Epithelial cell of umbilical artery (primary cell): ENCODE data around the gene TMEFF1. TPM values are rescaled to one million over a fixed set of nuclear protein-coding genes. Genes with fewer than 3 reads are reported as not detected.

Experiments used
- total RNA-seq: library from RNA; depleted of rRNA; stranded (reverse); fragments of >200 nt; gene quantifications from 2 replicates; pipeline ENCODE4 v1.2.3, GENCODE V29; 2014

The TMEFF1 gene, protein sequence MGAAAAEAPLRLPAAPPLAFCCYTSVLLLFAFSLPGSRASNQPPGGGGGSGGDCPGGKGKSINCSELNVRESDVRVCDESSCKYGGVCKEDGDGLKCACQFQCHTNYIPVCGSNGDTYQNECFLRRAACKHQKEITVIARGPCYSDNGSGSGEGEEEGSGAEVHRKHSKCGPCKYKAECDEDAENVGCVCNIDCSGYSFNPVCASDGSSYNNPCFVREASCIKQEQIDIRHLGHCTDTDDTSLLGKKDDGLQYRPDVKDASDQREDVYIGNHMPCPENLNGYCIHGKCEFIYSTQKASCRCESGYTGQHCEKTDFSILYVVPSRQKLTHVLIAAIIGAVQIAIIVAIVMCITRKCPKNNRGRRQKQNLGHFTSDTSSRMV
- total RNA-seq = 3.8 and 7.8 TPM in 2 replicates

DNA sequence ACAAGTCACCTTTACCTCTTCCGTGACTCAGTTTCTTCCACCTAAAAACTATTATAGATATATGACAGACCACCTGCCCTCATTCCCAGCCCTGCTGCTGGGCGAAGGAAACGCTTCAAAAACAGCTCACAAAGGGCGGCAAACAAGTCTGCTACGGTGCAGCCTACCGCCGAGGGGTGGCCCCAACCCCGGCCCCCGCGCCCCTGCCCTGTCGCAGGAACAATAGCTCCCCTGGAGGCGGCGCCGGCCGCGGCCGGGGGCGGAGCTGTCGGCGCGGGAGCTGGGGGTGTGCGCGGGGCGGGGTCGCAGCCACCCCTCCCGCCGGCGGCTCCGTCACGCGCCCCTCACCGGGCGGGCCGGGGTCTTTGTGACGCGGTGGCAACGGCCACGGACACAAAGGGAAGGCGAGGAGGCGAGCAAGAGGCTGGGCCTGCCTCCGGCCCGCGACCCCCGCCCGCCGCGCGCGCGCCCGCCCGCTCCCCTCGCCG is at the start of gene TMEFF1:
TMEFF1 (plus strand) TSS at position 362 of the 488 bp plus-strand sequence. CDS start 396 bp downstream, outside the sequence.

DNA sequence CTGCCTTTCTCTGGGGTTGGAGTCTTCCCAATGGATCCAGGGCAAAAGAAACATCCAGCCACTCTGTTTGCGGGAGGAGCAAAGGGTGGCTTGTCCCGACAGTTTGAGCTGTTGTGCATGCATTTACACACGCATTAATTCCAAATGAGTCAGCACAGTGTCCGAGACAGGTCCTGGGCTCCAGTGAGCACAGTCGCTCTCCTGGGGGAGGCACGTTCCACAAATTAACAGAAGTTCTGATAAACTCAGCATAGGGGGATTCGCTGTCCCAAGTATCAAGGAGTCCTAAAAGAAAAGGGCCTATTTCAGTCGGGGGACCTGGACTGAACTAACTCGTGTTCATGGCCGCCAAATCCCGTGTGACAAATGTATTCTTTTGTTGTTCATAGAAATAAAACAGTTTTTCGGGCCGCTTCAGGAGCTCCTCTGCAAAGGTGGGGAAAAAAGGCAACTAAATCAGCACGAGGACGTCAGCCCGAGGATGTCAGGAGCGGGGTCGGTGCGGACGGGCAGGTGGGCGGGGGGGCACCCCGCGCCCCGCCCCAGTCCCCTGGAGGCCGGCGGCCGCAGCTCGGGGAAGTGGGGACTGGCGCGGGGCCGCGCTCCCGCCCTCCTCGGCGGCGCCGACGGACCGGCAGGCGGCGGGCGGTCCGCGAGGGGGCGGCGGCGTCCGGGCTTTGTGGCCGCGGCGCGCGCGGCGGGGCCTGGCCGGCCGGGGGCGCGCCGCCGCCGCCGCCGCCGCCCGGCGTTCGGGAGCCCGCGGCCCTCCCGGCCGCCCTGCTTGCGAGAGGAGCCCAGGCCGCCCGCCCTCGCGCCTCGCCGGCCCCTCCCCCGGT is 46.2 kb upstream of the TMEFF1 start, which contains the start of gene MSANTD3:
MSANTD3 (plus strand) TSS at position 614 of the 836 bp plus-strand sequence. CDS start 14,796 bp downstream, outside the sequence.

DNA sequence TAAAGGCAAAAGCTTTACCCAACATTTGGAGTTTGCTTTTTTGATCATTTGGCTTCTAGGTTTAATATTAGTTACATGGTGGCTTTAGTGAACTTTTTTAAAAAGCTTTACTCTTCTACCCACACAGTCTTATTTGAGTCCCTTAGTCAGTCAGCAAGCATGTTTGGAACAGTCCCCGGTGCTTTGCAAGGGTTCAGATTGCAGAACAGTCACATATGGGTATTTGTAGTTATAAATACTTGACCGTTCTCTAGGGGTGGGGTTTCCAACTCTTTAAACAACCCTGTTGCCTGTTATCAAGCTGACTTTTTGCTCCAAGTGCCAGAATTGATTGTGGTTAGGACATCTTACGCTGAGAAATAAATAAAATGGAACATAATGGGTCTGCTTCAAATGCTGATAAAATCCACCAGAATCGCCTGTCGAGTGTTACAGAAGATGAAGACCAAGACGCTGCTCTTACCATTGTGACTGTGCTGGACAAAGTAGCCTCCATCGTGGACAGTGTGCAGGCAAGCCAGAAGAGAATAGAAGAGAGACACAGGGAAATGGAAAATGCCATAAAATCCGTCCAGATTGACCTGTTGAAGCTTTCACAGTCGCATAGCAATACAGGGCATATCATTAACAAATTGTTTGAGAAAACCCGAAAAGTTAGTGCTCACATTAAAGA is 105.0 kb downstream of the TMEFF1 start, which contains the start of gene CAVIN4:
CAVIN4 (plus strand) TSS at position 304 of the 673 bp plus-strand sequence; CDS start at position 369, 65 bp downstream.

Other genes starting within 250 kb of the TMEFF1 start
- 23.1 and 32.1 TPM in 2 replicates for gene TEX10, start 120.2 kb upstream of the TMEFF1 start, total RNA-seq
- gene MSANTD3, start 46.0 kb upstream of the TMEFF1 start, total RNA-seq = 65.0 and 69.6 TPM in 2 replicates
- 0.65 and 1.7 TPM in 2 replicates for gene CAVIN4, start 104.9 kb downstream of the TMEFF1 start, total RNA-seq